K562 (cell line): ENCODE measurements around the gene KIF5A. TPM values are rescaled to one million over a fixed set of nuclear protein-coding genes. Genes with fewer than 3 reads are reported as not detected.
A peak's percentile ranks its signal among the peaks of the same experiment; 100 is the strongest.

ENCODE experiments used
- ATF4 ChIP-seq: fragments of 450-650 bp; formaldehyde crosslinking; IDR thresholded peaks from 2 replicates; pipeline ENCODE4 v1.4.0; 2022; ENCODE audit warnings: mild to moderate bottlenecking, moderate library complexity
- DPF2 ChIP-seq: fragments of 450-650 bp; IDR thresholded peaks from 2 replicates; pipeline ENCODE4 v1.6.1; 2016
- FOXK2 ChIP-seq, 2 experiments: fragments of 450-650 bp; IDR thresholded peaks in 1 of 2; conservative IDR thresholded peaks in 1 of 2; 2 replicates each; pipeline ENCODE4 v1.6.1; 2016; ENCODE audit warnings: low read depth in 2 of 2, mild to moderate bottlenecking in 1 of 2
- KDM5B ChIP-seq: fragments of 200-600 bp; sonication (generic); IDR thresholded peaks from 2 replicates; pipeline ENCODE4 v1.6.1; 2012; ENCODE audit warnings: low read depth, mild to moderate bottlenecking, moderate library complexity, low read length, control low read depth, inconsistent platforms; ENCODE audit not compliant: insufficient replicate concordance
- NFE2L1 ChIP-seq: fragments of 450-650 bp; IDR thresholded peaks from 2 replicates; pipeline ENCODE4 v1.6.1; 2016; ENCODE audit warnings: missing genetic modification characterization, low read depth, mild to moderate bottlenecking, missing compliant biosample characterization, moderate library complexity, borderline replicate concordance
- SMARCC2 ChIP-seq: fragments of 450-650 bp; IDR thresholded peaks from 2 replicates; pipeline ENCODE4 v1.6.1; 2017; ENCODE audit warnings: antibody characterized with exemption, moderate library complexity, mild to moderate bottlenecking, low read depth
- VEZF1 ChIP-seq: fragments of 200-800 bp; sonication (Bioruptor generic); IDR thresholded peaks from 2 replicates; pipeline ENCODE4 v1.6.1; 2017; ENCODE audit warnings: missing genetic modification characterization, missing compliant biosample characterization
- YY1 ChIP-seq, 3 experiments: IDR thresholded peaks; 2 replicates each; pipeline ENCODE4 v1.6.1; 2011; ENCODE audit warnings: low read length in 2 of 3, mild to moderate bottlenecking in 2 of 3, moderate library complexity in 2 of 3, borderline replicate concordance in 1 of 3, control low read depth in 1 of 3, low read depth in 1 of 3; ENCODE audit not compliant: insufficient read depth in 3 of 3, insufficient replicate concordance in 2 of 3, control insufficient read depth in 1 of 3, insufficient read length in 1 of 3; ENCODE audit errors: extremely low read depth in 1 of 3
- ZNF589 ChIP-seq: fragments of 200-800 bp; sonication (Bioruptor generic); IDR thresholded peaks from 2 replicates; pipeline ENCODE4 v1.6.1; 2016; ENCODE audit warnings: low read depth, missing genetic modification characterization, missing compliant biosample characterization
- ZNF592 ChIP-seq: fragments of 450-650 bp; IDR thresholded peaks from 2 replicates; pipeline ENCODE4 v1.6.1; 2017; ENCODE audit warnings: antibody characterized with exemption, mild to moderate bottlenecking
- polyA plus RNA-seq, 8 experiments: library from polyadenylated mRNA; depleted of rRNA in 4 of 8; stranded (reverse) in 5 of 8; unstranded in 3 of 8; fragments of >200 nt; fragmentation: Nextera tagmentation in 2 of 8; fragmentation: Illumina TruSeq in 1 of 8; extraction: Ambion mirVana in 2 of 8; extraction: Trizol in 1 of 8; gene quantifications; 2 replicates each; pipeline versions ENCODE4 v1.2.1 to v1.2.3, GENCODE V29; 2011 to 2014; ENCODE audit warnings: inconsistent platforms in 1 of 8, missing spikeins in 1 of 8
- total RNA-seq, 7 experiments: library from RNA; depleted of rRNA in 6 of 7; stranded (reverse); fragments of >200 nt in 6 of 7; fragmentation: Illumina TruSeq in 2 of 7; extraction: Trizol in 2 of 7; gene quantifications; 2 replicates each; pipeline versions ENCODE4 v1.2.1 to v1.2.3, GENCODE V29; 2011 to 2021; ENCODE audit warnings: low replicate concordance in 1 of 7

The KIF5A gene
- total and polyA plus RNA-seq, 9 of the 15 experiments (the other 6 are each of a cell fraction or from before 2014, with no cell fraction given): 3.4 to 17.7 (median 8.0) TPM

DNA sequence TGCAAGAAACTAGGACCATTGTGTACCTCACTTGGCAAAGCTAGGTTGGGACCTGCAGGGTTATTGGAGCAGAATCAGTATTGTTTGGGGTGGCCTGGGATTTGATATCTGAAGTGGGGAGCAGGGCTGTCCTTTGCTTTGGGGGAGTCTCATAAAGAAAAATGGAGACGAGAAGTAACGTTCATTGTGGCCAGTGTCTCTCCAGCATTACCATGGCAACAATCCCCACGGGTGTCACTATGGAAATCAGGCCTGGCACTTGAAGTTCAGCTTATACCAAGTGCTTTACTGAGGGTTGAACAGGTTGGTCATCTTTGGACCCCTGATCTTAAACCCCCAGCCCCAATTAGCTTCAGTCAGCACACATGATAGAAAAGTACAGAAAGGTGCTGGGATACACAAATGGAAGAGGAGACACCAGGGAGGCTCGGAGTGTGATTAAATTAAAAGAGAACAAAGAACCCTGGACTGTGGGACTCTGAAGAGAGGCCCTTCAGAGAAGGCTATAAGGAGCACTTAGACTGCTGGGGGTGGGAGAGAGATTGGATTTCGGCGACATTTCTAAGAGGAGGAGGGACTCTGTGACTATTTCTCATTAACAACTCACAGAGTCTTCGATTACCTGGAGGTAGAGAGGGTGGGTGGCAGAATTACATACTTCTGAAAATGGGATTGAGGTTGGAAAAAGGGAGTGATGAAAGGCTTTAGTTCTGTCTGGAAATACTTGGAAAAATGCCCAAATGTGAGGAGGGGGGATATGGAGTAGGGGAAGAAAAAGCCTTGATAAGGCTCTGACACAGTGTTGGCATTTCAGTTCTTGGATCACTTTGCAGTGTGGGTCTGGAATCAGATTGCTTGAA is 3.7 kb downstream of the KIF5A start (continued):
- TF ChIP-seq VEZF1 (CRISPR knock-in tag) (0 out of 2 replicates have a peak, but pooled peaks have one; percentile 9), SMARCC2 (no peak), KDM5B (peak; percentile 19), FOXK2 (conservative IDR thresholded peaks at IDR 0.05 in 1 of 2, IDR thresholded peaks at IDR 0.05 in 1 of 2; ENCODE audit: low read depth in 2 of 2) (0 out of 4 replicates have a peak, but pooled peaks of 1 of the 2 experiments have one; percentile 8), YY1 (IDR thresholded peaks at IDR 0.05; ENCODE audit: borderline replicate concordance in 1 of 3, control insufficient read depth in 1 of 3, extremely low read depth in 1 of 3, insufficient read depth in 3 of 3, insufficient read length in 1 of 3, insufficient replicate concordance in 2 of 3, low read depth in 1 of 3, low read length in 2 of 3) (peak in 1 of 3 experiments; percentile 18), ZNF592 (peak; percentile 9; the same call in 1 of the 2 replicates), DPF2 (peak; percentile 29; the same call in 1 of the 2 replicates), ZNF589 (CRISPR knock-in tag) (peak; percentile 81), ATF4 (CRISPR knock-in tag) (no peak), NFE2L1 (no peak)
